Measurements from ENCODE around the gene SEL1L3.

Gene SEL1L3

GRCh38 chr4:25811841-25812240 lies 50.9 kb downstream of the SEL1L3 start:
- Histone ChIP-seq H3K27me3 (ENCODE audit: control insufficient read depth in 5 of 5, insufficient read depth in 4 of 5, low read length in 5 of 5) (peaks cover 0 to 2% (median 0%) of the 10 kb centered on the region in 5 donors), H3K36me3 (ENCODE audit: control insufficient read depth in 5 of 5, insufficient read depth in 5 of 5, low read length in 5 of 5) (peaks cover 0 to 11% (median 0%) of the 10 kb centered on the region in 5 donors), H3K9ac (ENCODE audit: low read length in 5 of 5) (no peak overlapping the region), H3K9me3 (ENCODE audit: control insufficient read depth in 5 of 5, low read length in 5 of 5) (no peaks in the 10 kb centered on the region), H3K4me3 (ENCODE audit: low read depth in 1 of 5, low read length in 5 of 5) (no peak overlapping the region), H3K4me1 (ENCODE audit: control insufficient read depth in 5 of 5, insufficient read depth in 5 of 5, low read length in 5 of 5) (peaks cover 0 to 9% (median 5%) of the 10 kb centered on the region in 5 donors), H3K27ac (ENCODE audit: low read depth, low read length) (no peak overlapping the region)

DNA sequence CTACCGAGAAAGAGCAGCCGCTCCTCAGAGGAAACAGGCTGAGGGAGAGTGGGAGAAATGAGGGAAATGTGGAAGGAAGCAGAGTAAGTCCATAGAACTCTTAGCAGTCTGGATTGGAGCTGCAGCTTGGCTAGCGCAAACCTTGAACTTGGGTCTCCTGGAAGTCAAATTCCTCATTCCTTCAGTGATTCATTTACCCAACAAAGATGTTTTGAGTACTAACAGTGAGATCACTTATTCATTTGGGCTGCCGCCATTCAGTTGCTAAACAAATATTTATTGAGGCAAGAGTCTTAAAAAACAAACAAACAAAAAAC lies 51.5 kb downstream of the SEL1L3 start:
- no peak overlapping the region for H3K4me3 ChIP-seq (ENCODE audit: low read depth in 1 of 5, low read length in 5 of 5)
- H3K27ac ChIP-seq (ENCODE audit: low read depth, low read length) = no peak overlapping the region

DNA sequence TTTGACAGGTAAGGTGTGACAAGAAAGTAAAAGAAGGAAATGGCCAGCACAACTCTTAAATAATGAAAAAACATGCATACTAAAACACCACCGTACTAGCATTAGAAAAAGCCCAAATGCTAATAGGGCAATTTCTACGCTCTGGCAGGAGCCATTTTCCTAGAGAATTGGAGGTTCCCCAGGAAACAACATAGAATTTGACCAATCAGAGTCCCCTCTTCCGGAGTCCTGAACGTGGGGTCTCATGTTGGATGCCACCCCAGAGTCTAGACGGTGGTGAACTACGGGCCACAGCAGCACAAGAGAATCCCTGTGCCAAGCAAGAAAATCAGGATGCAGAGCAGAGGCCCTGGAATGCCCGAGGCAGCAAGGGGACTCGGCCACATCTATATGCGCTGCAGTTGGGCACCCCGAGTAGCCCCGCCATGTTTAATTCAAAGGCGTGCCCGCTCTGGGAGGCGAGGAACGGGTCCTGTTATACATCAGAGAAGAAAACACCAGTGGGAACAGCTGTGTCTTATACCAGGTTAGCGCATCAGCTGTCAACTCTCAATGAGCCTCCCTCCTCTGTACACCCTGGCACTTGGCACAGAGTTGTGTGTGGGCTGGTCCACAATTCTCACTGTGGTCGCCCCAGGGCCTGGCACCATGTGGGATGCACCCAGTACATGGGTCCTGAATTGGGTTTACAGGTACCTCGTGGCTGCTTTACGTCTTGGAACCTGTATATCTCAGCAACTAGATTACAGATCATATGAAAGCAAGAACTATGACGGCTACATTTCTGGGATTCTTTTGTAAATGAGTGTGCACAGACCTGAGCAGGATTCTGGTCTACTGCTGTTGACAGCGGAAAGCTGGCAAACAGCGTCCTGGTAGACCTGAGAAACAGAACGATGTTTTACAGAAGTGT lies 52.1 kb downstream of the SEL1L3 start:
- Histone ChIP-seq H3K4me3 (ENCODE audit: low read depth in 1 of 5, low read length in 5 of 5) (no peak overlapping the region), H3K9me3 (ENCODE audit: control insufficient read depth in 5 of 5, low read length in 5 of 5) (no peaks in the 10 kb centered on the region), H3K27ac (ENCODE audit: low read depth, low read length) (no peak overlapping the region), H3K36me3 (ENCODE audit: control insufficient read depth in 5 of 5, insufficient read depth in 5 of 5, low read length in 5 of 5) (peaks cover 0 to 11% (median 0%) of the 10 kb centered on the region in 5 donors), H3K27me3 (ENCODE audit: control insufficient read depth in 5 of 5, insufficient read depth in 4 of 5, low read length in 5 of 5) (peaks cover 0 to 2% (median 0%) of the 10 kb centered on the region in 5 donors), H3K9ac (ENCODE audit: low read length in 5 of 5) (no peak overlapping the region), H3K4me1 (ENCODE audit: control insufficient read depth in 5 of 5, insufficient read depth in 5 of 5, low read length in 5 of 5) (peaks cover 0 to 8% (median 5%) of the 10 kb centered on the region in 5 donors)

More for the DNA sequence above, 51.5 kb downstream of the SEL1L3 start:
- no peaks in the 10 kb centered on the region for H3K9me3 ChIP-seq (ENCODE audit: control insufficient read depth in 5 of 5, low read length in 5 of 5)
- no peak overlapping the region for H3K9ac ChIP-seq (ENCODE audit: low read length in 5 of 5)
- peaks cover 0 to 2% (median 0%) of the 10 kb centered on the region in 5 donors for H3K27me3 ChIP-seq (ENCODE audit: control insufficient read depth in 5 of 5, insufficient read depth in 4 of 5, low read length in 5 of 5)
- peaks cover 0 to 8% (median 5%) of the 10 kb centered on the region in 5 donors for H3K4me1 ChIP-seq (ENCODE audit: control insufficient read depth in 5 of 5, insufficient read depth in 5 of 5, low read length in 5 of 5)
- H3K36me3 ChIP-seq (ENCODE audit: control insufficient read depth in 5 of 5, insufficient read depth in 5 of 5, low read length in 5 of 5) = peaks cover 0 to 11% (median 0%) of the 10 kb centered on the region in 5 donors

- Histone ChIP-seq H3K27ac (ENCODE audit: low read depth, low read length) (no peak overlapping the region), H3K36me3 (ENCODE audit: control insufficient read depth in 5 of 5, insufficient read depth in 5 of 5, low read length in 5 of 5) (peaks cover 0 to 11% (median 0%) of the 10 kb centered on the region in 5 donors), H3K4me1 (ENCODE audit: control insufficient read depth in 5 of 5, insufficient read depth in 5 of 5, low read length in 5 of 5) (peaks cover 0 to 7% (median 5%) of the 10 kb centered on the region in 5 donors), H3K9ac (ENCODE audit: low read length in 5 of 5) (no peak overlapping the region), H3K27me3 (ENCODE audit: control insufficient read depth in 5 of 5, insufficient read depth in 4 of 5, low read length in 5 of 5) (peaks cover 0 to 2% (median 0%) of the 10 kb centered on the region in 5 donors), H3K9me3 (ENCODE audit: control insufficient read depth in 5 of 5, low read length in 5 of 5) (no peaks in the 10 kb centered on the region), H3K4me3 (ENCODE audit: low read depth in 1 of 5, low read length in 5 of 5) (no peak overlapping the region)
Measured at GRCh38 chr4:25809996-25810395, 52.8 kb downstream of the SEL1L3 start.

- no peak overlapping the region for H3K9ac ChIP-seq (ENCODE audit: low read length in 5 of 5)
- H3K4me3 ChIP-seq (ENCODE audit: low read depth in 1 of 5, low read length in 5 of 5) = no peak overlapping the region
- H3K27me3 ChIP-seq (ENCODE audit: control insufficient read depth in 5 of 5, insufficient read depth in 4 of 5, low read length in 5 of 5) = peaks cover 0 to 2% (median 0%) of the 10 kb centered on the region in 5 donors
- H3K9me3 ChIP-seq (ENCODE audit: control insufficient read depth in 5 of 5, low read length in 5 of 5) = no peaks in the 10 kb centered on the region
- no peak overlapping the region for H3K27ac ChIP-seq (ENCODE audit: low read depth, low read length)
- peaks cover 0 to 23% (median 2%) of the 10 kb centered on the region in 5 donors for H3K36me3 ChIP-seq (ENCODE audit: control insufficient read depth in 5 of 5, insufficient read depth in 5 of 5, low read length in 5 of 5)
- no peaks in the 10 kb centered on the region for H3K4me1 ChIP-seq (ENCODE audit: control insufficient read depth in 5 of 5, insufficient read depth in 5 of 5, low read length in 5 of 5)
Measured at GRCh38 chr4:25807102-25807728, 55.6 kb downstream of the SEL1L3 start.

GRCh38 chr4:25805255-25805860 lies 57.4 kb downstream of the SEL1L3 start:
- H3K9me3 ChIP-seq (ENCODE audit: control insufficient read depth in 5 of 5, low read length in 5 of 5) = no peaks in the 10 kb centered on the region
- H3K4me3 ChIP-seq (ENCODE audit: low read depth in 1 of 5, low read length in 5 of 5) = no peak overlapping the region
- H3K36me3 ChIP-seq (ENCODE audit: control insufficient read depth in 5 of 5, insufficient read depth in 5 of 5, low read length in 5 of 5) = peaks cover 0 to 17% (median 2%) of the 10 kb centered on the region in 5 donors

GRCh38 chr4:25803720-25804225 lies 59.0 kb downstream of the SEL1L3 start:
- Histone ChIP-seq H3K36me3 (ENCODE audit: control insufficient read depth in 5 of 5, insufficient read depth in 5 of 5, low read length in 5 of 5) (peaks cover 0 to 19% (median 2%) of the 10 kb centered on the region in 5 donors), H3K9ac (ENCODE audit: low read length in 5 of 5) (no peak overlapping the region), H3K27ac (ENCODE audit: low read depth, low read length) (no peak overlapping the region), H3K27me3 (ENCODE audit: control insufficient read depth in 5 of 5, insufficient read depth in 4 of 5, low read length in 5 of 5) (no peaks in the 10 kb centered on the region), H3K9me3 (ENCODE audit: control insufficient read depth in 5 of 5, low read length in 5 of 5) (no peaks in the 10 kb centered on the region), H3K4me3 (ENCODE audit: low read depth in 1 of 5, low read length in 5 of 5) (no peak overlapping the region), H3K4me1 (ENCODE audit: control insufficient read depth in 5 of 5, insufficient read depth in 5 of 5, low read length in 5 of 5) (no peaks in the 10 kb centered on the region)

More at GRCh38 chr4:25805255-25805860, 57.4 kb downstream of the SEL1L3 start:
- H3K4me1 ChIP-seq (ENCODE audit: control insufficient read depth in 5 of 5, insufficient read depth in 5 of 5, low read length in 5 of 5) = no peaks in the 10 kb centered on the region
- no peak overlapping the region for H3K9ac ChIP-seq (ENCODE audit: low read length in 5 of 5)
- no peaks in the 10 kb centered on the region for H3K27me3 ChIP-seq (ENCODE audit: control insufficient read depth in 5 of 5, insufficient read depth in 4 of 5, low read length in 5 of 5)
- H3K27ac ChIP-seq (ENCODE audit: low read depth, low read length) = no peak overlapping the region

DNA sequence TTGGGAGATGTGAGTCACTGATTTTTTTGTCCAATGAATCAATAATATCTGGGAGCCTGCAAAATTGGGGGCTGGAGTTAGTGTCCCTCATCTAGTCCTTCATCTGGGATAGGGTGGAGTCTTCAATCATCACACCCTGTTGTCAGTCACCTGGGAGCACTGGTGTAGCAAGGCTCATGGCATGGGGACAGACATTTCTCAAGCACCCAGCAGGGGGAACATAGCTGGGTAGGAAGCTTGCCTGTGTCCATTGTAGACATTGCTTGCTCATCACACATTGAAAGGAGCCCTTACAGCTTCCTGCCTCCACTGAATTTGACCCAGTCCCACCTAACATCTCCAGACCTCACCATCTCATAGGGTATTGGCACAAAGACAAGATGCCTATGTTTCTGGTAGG lies 61.2 kb downstream of the SEL1L3 start:
- H3K36me3 ChIP-seq (ENCODE audit: control insufficient read depth in 5 of 5, insufficient read depth in 5 of 5, low read length in 5 of 5) = peaks cover 0 to 23% (median 6%) of the 10 kb centered on the region in 5 donors
- H3K27me3 ChIP-seq (ENCODE audit: control insufficient read depth in 5 of 5, insufficient read depth in 4 of 5, low read length in 5 of 5) = no peaks in the 10 kb centered on the region
- H3K9me3 ChIP-seq (ENCODE audit: control insufficient read depth in 5 of 5, low read length in 5 of 5) = no peaks in the 10 kb centered on the region
- no peaks in the 10 kb centered on the region for H3K4me1 ChIP-seq (ENCODE audit: control insufficient read depth in 5 of 5, insufficient read depth in 5 of 5, low read length in 5 of 5)
- no peak overlapping the region for H3K9ac ChIP-seq (ENCODE audit: low read length in 5 of 5)
- no peak overlapping the region for H3K27ac ChIP-seq (ENCODE audit: low read depth, low read length)
- no peak overlapping the region for H3K4me3 ChIP-seq (ENCODE audit: low read depth in 1 of 5, low read length in 5 of 5)

DNA sequence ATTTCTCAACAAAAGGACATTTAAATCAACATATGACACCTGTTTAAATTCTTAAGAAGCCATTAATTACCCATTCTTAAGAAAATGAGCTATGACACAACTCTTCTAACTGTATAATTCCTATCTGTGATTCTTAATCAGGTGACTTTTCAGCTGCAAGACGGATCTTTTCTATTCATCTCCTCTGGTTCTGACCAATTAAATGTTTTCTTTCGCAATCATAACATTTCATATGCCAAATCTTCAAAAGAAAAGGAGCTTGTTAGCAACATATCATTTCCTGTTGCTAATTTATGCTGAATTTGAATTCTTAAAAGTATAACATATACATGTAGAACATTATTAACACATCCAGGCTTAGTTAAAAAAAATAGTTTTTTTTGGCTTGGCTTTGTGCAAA lies 62.5 kb downstream of the SEL1L3 start:
- Histone ChIP-seq H3K27me3 (ENCODE audit: control insufficient read depth in 5 of 5, insufficient read depth in 4 of 5, low read length in 5 of 5) (no peaks in the 10 kb centered on the region), H3K4me3 (ENCODE audit: low read depth in 1 of 5, low read length in 5 of 5) (no peak overlapping the region), H3K9me3 (ENCODE audit: control insufficient read depth in 5 of 5, low read length in 5 of 5) (no peaks in the 10 kb centered on the region), H3K9ac (ENCODE audit: low read length in 5 of 5) (no peak overlapping the region), H3K36me3 (ENCODE audit: control insufficient read depth in 5 of 5, insufficient read depth in 5 of 5, low read length in 5 of 5) (peaks cover 0 to 25% (median 6%) of the 10 kb centered on the region in 5 donors), H3K4me1 (ENCODE audit: control insufficient read depth in 5 of 5, insufficient read depth in 5 of 5, low read length in 5 of 5) (no peaks in the 10 kb centered on the region), H3K27ac (ENCODE audit: low read depth, low read length) (no peak overlapping the region)
